ENCODE results near the gene PRRX2.
A peak's percentile ranks its signal among the peaks of the same experiment; 100 is the strongest.

PRRX2 gene

GRCh38 chr9:129709438-129710168 lies 44.2 kb downstream of the PRRX2 start:
- DNase-seq (ENCODE audit: low spot score) = no peak

GRCh38 chr9:129710169-129710453 lies 44.7 kb downstream of the PRRX2 start:
- DNase-seq (ENCODE audit: low spot score) = no peak

- DNase-seq (ENCODE audit: low spot score) = no peak
Measured at GRCh38 chr9:129712634-129713401, 47.4 kb downstream of the PRRX2 start.

- no peak for DNase-seq (ENCODE audit: low spot score)
Measured at GRCh38 chr9:129713402-129713679, 47.9 kb downstream of the PRRX2 start.

- DNase-seq (ENCODE audit: low spot score) = no peak
Measured at GRCh38 chr9:129714511-129715061, 49.1 kb downstream of the PRRX2 start.

- no peak for DNase-seq (ENCODE audit: low spot score)
Measured at GRCh38 chr9:129716091-129716490, 50.6 kb downstream of the PRRX2 start.

- no peak for DNase-seq (ENCODE audit: low spot score)
Measured at GRCh38 chr9:129717991-129718390, 52.5 kb downstream of the PRRX2 start.

GRCh38 chr9:129718647-129719046 lies 53.2 kb downstream of the PRRX2 start:
- no peak for DNase-seq (ENCODE audit: low spot score)

GRCh38 chr9:129719135-129719534 lies 53.7 kb downstream of the PRRX2 start:
- no peak for DNase-seq (ENCODE audit: low spot score)

GRCh38 chr9:129720181-129720864 lies 54.9 kb downstream of the PRRX2 start:
- no peak for DNase-seq (ENCODE audit: low spot score)

GRCh38 chr9:129720865-129721545 lies 55.6 kb downstream of the PRRX2 start:
- no peak for DNase-seq (ENCODE audit: low spot score)

GRCh38 chr9:129722913-129723312 lies 57.5 kb downstream of the PRRX2 start:
- no peak for DNase-seq (ENCODE audit: low spot score)

- no peak for DNase-seq (ENCODE audit: low spot score)
Measured at GRCh38 chr9:129724456-129725190, 59.2 kb downstream of the PRRX2 start.

- DNase-seq (ENCODE audit: low spot score) = no peak
Measured at GRCh38 chr9:129725795-129726251, 60.4 kb downstream of the PRRX2 start.

GRCh38 chr9:129726322-129727160 lies 61.1 kb downstream of the PRRX2 start:
- DNase-seq (ENCODE audit: low spot score) = peak; percentile 47

GRCh38 chr9:129728744-129729143 lies 63.3 kb downstream of the PRRX2 start:
- DNase-seq (ENCODE audit: low spot score) = no peak

GRCh38 chr9:129731477-129732085 lies 66.1 kb downstream of the PRRX2 start:
- DNase-seq (ENCODE audit: low spot score) = no peak

GRCh38 chr9:129732100-129732499 lies 66.7 kb downstream of the PRRX2 start:
- DNase-seq (ENCODE audit: low spot score) = no peak

GRCh38 chr9:129732946-129733631 lies 67.6 kb downstream of the PRRX2 start:
- no peak for DNase-seq (ENCODE audit: low spot score)

GRCh38 chr9:129733632-129733953 lies 68.1 kb downstream of the PRRX2 start:
- no peak for DNase-seq (ENCODE audit: low spot score)
